ENCODE measurements around the gene TMEM109.
"Not testable (repeated sequence)": the region's sequence is repeated elsewhere in the genome, so short reads cannot be mapped to it uniquely, and the experiment has no call there.

The TMEM109 gene

DNA sequence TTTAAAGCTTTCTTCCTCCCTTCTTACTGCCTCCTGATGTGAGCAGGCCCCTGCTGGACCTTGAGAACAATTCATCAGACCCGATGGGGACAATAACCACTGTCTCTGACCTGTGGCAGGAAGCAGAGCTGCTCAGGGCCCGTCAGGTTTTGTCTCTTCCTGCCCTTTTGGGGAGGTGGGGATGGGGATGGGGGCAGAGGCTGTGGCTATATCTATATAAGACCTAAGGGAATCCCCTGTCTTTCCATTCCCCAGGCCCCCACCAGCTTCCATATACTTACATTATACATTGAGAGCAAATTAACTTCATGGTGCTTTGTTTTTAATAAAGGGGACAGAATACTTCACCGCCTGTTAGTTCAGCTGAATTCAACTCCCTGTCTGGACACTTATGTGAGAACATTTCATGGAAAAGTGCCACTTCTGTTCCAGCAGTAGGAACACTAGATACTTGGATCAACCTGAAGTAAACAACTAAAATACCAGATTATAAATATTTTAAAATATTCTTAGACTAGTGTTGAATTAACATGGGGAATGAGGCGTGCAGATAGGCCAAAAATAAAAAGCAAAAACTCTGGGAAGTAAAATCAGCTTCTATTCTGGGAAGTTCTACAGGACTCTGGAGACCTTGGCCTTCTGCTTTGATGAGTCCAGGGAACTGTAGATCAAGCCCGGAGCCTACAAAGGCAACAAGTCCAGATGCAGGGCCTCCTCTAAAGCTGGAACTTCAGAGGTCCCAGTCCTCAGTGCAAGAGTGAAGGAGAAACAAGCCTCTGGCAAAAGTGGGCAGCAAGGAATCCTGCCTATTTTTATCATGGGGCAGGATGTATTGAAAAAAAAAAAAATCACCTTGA, 35.5 kb upstream of the TMEM109 start:
- no peak for DNase-seq (ENCODE audit: low spot score)

DNA sequence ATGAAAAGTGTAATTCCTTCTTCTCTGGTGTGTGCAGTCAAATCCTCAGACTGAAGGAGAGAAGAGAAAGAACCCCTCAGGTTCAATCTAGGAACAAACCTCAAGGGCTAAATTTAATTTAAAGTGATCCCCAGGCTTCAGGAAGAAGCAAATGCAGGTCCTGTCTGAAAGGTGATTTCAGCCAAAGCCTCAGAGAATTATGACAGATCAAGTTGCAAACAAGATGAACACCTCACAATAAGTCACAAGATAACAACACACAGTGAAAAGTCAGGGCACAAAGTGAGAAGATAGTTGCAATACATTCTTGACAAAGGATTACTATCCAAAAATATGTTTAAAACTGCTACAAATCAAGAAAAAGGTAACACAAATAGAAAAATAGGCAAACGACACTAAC, 34.9 kb upstream of the TMEM109 start:
- no peak for DNase-seq (ENCODE audit: low spot score)

DNA sequence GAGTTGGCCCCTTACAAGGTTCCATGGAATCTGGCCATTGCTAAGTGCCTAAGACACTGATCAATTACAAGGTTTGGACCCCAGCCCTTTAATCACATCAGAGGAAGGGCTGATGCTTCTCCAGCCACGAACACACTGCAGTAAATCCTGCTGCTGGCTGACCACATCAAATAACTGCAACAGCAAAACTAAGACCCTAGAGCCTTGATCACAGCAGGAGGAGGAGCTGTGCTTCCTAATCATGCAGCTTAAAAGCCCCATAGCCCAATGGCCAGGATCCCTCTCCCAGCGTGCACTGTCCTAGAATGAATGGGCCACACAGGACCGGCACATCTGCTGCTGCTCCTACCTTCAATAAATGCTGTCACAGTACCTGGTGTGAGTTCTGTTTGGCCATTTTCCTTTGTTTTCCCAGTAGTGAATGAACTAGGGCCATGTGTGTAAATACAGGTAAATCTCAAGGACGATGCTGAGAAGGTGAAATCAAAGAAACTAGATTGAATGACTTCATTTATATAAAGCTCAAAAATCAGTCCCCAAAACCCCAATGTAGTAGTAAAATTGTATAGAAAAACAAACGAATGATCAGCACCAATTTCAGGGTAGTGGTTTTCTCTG, 33.9 kb upstream of the TMEM109 start:
- no peak for DNase-seq (ENCODE audit: low spot score)

DNA sequence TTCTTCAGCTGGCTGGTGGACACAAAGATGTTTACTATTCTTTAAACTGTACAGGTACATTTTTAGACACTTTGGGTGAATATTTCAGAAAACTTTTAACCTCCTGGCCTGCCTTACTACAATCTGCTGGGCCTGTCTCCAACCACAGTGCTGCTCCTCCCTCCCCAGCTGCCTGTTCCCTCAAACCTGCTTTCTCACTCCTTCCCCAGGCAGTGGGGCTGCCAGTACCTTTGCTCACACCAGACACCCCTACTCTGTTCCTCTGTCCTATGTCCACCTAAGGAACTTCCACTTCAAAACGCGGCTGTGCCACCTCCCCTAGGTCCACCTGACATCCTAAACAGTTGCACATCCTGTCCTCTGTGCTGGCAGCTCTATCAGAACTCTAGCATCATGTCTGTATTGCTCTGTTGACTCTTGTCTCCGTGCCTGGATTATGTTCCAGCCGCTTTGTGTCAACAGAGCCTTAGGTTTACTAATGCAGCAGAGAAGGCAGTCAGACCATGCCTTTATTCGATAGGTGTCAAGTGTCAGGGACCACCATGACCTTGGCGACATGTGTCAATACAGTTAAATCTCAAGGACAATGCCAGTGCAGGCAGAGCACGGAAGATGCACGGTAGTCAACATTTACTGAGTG, 33.2 kb upstream of the TMEM109 start:
- DNase-seq (ENCODE audit: low spot score): no peak

DNA sequence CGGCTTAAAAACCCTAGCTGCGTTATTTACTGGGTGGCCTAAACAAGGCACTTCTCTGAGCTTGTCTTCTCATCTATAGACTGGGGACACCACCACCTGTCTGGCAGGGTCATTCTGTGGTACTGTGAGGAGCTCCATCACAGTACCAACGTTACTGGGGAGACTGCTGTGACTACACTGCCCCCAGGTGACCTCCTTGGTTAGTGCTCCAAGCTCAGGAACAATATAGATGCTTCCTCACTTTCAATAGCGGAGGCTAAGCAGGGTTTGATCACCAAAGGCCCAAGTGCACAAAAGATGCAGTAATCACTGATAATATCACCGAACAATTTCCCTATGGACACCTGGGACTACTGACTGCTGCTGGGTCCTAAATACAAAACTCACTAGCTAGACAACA, 26.4 kb upstream of the TMEM109 start:
- DNase-seq (ENCODE audit: low spot score): peak; percentile 77

DNA sequence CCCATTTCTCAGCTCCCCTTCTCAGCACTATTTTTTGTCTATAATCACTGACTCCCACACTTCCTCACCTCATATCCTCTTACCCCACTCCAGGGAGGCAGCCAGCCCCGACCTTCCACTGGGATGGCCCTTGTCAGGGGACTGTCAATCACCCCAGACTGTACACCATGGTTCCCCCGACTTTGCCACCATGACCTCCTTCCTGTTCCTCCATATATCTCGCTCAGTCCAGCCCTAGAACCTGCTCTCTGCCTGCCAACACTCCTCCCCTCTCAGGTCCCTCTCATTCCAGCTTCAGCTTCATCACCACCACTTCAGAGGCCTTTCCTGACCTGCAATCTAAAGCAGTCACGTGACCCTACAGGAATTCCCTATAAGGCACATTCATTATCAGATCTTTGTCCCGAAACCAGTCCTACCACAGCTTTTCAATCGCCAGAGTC, 24.1 kb upstream of the TMEM109 start:
- no peak for DNase-seq (ENCODE audit: low spot score)

DNA sequence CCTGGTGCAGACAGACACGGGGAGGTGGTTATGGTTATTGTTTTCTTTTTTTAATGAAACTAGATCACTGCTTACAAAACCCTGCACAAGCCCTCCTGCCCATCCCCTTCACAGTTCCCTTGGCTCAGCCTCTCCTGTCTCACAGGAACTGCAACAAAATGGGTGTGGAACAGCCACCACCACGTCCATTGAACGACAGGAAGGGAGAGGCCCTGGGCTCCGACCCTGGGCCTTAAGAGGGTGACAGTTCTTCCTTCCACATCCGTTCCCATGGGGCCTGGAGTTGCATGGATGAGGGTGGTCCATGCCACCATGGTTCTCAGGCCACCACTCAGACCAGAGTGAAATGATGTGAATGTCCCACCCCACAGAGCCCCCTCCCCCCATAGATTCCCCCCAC, 23.3 kb upstream of the TMEM109 start:
- DNase-seq (ENCODE audit: low spot score): no peak

DNA sequence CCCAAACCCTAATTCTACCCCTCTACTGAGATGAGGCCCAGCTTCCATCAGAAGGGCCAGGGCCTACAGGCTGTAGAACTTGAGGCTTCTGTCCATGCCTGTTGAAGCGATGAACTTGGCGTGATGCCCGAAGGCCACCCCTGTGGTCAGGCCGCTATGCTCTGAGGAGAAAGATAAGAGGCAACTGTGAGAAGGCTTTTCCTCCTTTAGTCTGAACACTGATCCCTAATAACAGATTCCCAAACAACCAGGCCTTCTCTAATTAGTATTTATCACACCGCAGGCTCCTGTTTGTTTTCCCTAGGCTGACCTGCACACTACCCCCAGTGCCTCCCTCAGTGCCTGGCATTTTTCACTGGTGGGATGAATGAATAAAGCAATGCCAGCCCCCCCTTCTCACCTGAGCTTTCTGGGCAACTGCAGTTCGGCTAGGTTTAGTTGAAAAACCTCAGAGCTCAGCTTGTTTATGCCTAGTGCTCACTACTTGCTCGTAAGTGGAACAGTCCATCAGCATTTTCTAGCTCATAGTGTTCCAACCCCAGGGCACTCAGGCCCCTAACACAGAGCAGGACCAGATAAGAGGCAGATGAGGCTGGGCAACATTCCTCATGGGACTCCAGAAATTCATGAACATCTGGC, 22.7 kb upstream of the TMEM109 start:
- DNase-seq (ENCODE audit: low spot score): no peak

DNA sequence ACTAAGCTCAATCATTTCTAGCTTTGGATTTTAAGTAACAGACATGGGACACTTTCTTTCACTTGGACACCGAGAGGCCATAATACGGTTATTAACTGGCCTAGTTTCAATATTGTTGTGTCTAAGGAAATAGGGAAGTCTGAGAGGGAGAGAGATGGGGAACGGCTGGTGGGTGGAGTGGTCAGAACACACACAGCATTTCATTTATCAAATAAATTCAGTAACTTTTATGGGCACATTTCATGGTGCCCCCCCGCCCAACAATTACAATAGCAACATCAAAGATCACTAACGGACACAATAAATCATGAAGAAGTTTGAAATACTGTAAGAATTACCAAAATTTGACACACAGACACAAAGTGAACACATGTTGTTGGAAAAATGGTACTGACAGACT, 18.3 kb upstream of the TMEM109 start:
- no peak for DNase-seq (ENCODE audit: low spot score)

DNA sequence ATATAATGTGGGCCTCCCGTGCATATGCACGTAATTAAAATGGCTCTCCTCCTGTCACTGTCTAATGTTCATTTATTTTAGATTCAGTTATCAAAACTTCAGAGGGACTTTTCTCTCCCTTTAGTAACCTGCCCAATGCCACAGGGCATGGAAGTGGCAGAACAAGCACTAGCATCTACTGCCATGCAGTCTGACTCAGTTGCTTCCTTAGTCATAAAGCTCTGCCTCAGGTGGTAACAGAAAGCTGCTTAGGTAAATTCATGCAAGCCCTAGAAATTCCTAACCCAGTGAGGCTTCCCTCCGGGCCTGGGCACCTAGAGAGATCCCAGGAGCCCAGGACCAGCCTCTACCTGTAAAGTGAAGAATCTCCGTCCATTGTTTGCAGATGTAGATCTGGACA, 16.5 kb upstream of the TMEM109 start:
- DNase-seq (ENCODE audit: low spot score): no peak

DNA sequence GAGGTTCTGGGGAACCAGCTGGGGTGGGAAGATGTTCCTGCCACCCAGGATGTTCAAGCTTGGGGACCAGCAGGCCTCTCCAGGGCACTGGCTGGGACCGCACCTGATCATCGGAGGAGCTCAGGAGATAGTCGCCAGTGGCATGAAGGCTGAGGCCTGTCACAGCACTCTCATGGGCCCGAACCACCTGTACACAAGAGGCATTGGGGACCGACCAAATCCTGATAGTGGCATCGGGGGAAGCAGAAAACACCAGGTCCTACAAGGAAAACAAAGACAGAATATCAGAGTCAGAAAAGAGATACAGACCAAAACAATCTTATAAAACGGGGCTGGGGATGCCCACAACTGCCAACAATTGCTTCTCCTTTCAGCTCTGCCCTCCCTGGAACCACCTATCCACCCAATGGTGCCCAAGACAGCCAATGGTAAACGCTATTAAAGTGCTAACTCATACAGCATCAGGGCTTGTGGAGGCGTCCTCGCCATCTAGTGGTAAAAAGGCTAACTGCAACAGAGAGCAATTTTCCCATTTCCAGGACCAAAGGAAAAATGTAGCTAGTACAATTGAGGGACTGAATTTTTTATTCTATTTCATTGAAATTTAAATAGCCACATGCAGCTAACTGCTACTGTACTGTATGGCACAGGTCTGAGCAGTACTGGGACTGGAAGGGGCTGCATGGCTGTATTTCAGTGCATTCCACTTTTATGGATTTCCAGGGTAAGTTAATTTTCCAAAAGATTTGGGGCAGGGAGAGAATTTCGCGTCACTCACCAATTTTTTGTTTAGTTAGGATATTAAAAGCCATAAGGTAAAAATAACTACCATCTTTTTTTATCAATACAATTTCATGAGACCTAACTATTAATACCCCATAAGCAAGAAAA, 14.7 kb upstream of the TMEM109 start:
- DNase-seq (ENCODE audit: low spot score): peak; percentile 77

DNA sequence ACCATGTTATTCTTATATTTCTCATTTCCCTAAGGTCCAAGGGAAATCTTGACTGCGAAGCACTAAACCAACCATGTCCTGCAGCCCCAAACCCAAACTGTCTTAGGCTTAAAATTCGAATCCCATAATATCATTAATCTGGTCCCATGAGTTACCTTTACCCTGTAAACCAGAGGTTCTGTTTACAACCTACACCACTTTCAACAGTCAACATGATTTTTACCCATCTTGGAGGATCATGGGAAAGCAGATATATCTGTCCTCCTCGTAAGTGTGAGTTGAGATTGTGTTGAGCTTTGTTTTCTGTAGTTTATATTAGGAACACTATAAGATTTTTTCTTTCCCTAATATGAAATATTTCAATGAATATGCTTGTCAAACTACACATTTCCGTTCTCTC, 14.0 kb upstream of the TMEM109 start:
- DNase-seq (ENCODE audit: low spot score): no peak

DNA sequence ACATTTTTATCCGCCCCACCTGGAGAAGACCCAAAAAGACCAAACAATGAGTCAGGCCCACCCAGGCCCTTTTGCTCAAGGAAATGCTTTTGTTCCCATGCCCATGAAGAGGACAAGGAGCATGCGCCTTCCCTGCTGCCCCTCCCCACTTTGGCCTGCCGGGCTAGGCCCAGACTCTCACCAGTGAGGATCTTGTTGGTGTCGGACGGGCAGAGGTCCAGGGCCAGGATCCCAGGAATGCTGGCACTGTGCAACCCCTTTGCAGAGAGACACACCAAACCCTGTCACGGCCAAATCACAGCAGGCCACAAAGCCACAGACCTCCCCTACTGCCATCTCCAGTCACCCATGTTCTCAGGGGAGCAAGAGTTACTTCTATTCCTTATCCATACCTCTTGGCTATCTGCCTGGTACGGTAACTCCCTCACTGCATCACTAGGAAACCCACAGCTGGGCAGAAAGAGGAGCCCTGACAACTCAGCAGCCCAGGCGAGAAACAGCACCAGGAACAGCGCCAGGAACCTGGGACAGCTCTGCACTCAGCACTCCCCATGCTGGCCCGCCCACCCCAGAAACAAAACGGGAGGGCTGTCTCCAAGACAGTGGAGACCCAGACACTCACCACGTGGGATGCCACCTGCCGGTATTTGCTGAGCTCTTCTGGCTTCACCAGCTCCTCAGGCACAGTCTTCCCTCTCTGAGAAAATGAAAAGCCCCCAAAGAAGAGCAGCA, 13.1 kb upstream of the TMEM109 start:
- no peak for DNase-seq (ENCODE audit: low spot score)

DNA sequence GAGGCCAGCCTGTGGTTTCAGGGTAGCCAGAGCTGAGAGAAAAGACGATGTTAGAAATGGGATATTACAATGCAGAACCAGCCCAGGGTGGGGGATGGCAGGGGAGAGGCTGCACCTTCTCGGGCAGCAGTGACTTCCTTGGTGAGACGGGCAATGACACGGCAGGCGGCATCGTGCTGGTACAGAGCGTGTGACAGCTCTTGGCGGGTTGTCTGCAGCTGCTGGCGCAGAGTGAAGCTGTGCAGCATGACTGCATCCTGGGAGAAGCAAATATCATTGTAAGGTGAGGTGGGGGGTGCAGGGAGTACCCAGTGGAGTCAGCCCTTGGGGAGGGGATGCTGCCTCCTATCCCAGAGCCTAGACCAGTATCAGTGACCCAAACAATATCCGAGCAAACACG, 11.3 kb upstream of the TMEM109 start:
- DNase-seq (ENCODE audit: low spot score): no peak

DNA sequence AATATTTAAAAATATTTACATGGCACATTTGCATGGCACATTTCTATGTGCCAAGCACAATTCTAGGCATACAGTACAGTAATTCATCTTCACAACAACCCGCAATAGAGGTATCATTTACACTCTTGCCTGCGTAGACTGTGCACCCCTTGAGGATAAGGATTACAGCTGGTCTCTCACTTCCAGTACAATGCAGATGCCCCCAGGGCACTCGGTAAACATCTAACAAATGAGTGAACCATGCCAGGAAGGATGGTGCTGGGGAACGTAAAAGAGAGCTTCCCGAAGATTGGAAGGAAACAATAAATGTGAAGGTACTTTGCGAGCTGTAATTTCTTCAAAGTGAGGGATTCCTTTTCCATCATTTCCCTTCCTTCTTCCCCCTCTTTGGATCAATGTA, 8.9 kb upstream of the TMEM109 start:
- DNase-seq (ENCODE audit: low spot score): no peak

DNA sequence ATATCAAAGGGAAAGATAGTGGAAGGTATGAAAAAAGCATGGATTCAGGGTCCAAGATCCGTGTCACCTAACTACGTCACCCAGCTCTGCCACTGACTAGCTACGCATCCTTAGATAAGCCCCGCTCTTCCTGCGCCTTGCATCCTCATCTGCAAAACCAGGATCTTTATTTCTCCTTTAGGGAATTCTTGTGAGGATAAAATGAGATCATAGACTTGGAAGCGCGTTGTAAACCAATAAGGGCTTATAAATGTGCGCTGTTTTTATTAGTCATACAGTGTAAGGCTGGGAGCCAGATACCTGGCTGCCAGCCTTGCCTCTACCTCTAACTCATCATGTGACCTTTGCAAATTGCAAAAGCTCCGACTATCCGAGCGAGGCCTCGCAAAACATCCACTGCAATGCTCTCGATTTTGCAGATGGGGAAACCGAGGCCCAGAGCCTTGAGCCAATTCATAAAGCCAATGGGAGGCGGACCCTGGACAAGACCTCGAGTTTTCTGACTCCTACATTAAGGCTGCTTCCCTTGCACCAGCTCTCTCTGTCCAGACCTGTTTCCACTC, 8.3 kb upstream of the TMEM109 start:
- DNase-seq (ENCODE audit: low spot score): peak; percentile 35

DNA sequence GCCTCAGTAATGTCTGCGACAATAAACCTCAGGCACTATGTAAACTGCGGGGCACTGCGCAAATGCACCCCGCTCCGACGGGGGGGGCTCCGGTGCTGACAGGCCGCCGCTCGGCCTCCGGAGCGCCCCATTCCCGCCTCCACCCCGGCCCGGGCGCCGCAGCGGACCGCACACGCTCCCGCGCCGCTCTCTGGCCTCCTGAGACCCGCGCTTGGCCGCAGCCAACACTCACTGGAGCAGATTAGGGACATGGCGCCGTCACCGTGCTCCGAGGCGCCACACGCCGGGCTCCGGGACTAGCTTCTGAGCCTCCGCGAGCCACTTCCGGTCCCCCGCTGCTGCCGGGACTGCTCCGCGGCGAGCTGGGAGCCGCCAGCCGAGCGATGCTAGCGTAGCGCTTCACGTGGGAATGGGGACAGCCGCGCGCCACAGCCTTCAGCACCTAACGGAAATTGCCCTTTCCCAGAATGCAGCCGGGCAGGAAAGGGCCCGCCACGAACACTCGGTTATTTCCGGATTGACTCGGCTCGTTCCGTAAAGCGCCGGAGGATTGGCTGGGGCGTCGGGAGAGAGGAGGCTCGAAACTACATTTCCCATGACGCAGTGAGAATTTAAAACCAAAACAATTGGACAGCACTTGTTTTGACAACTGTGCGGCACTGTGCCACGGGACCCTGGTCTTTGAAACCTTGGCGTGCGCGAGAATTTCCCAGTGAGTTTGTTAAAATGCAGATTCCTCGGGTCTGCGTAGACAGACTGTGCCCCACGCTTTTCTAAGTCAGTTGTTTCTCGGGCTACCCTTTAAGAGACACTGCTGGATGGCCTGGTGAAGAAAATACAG, 7.6 kb upstream of the TMEM109 start, which contains the start of gene PRPF19:
Gene PRPF19 (minus strand): TSS at position 454 of the 841 bp plus-strand sequence. CDS start 203 bp downstream, at position 251.
- peak; percentile 98 for DNase-seq (ENCODE audit: low spot score)

DNA sequence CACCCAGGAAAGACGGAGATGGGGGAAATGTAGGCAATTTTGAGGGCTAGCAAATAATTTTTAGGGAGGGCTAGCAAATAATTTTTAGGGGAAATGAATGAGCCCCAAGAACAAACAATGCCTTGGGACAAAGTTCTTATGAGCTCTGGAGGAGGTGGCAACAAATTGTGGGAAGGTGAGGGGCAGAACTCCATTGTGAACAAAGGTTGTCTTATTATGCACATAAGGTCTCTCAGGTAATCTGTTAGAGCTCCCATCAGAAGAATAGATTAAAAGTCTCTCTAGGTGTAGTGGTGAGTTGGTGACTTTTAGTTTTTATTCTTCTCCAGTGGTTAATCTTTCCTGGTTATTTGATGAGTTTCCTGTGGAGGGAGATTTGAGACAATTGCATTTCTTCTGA, 5.2 kb upstream of the TMEM109 start:
- no peak for DNase-seq (ENCODE audit: low spot score)

DNA sequence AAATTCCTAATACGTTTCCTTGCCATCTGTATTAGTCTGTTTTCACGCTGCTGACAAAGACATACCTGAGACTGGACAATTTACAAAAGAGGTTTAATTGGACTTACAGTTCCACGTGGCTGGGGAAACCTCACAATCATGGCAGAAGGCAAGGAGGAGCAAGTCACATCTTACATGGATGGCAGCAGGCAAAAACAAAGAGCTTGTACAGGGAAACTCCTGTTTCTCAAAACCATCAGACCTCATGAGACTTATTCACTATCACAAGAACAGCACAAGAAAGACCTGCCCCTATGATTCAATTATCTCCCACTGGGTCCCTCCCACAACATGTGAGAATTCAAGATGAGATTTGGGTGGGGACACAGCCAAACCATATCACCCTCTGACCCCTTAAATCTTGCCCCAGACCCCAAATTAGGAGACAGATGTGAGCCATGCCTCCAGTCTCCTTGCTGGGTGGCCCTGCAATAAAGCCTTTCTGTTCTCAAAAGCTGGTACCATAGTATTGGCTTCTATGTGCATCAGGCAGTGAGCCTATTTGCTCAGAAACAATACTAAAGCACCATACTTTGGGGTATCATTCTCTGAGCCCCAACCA, 4.2 kb upstream of the TMEM109 start:
- not testable (repeated sequence) for DNase-seq (ENCODE audit: low spot score)
